K562 (cell line): ENCODE data around the gene C10orf95. TPM values are rescaled to one million over a fixed set of nuclear protein-coding genes. Genes with fewer than 3 reads are reported as not detected.

Experiments
- ERF ChIP-seq: fragments of 450-650 bp; formaldehyde crosslinking; IDR thresholded peaks from 2 replicates; pipeline ENCODE4 v1.4.0; 2020; ENCODE audit warnings: mild to moderate bottlenecking, mixed read lengths
- FOXJ2 ChIP-seq: fragments of 200-800 bp; sonication (Bioruptor generic); IDR thresholded peaks from 2 replicates; pipeline ENCODE4 v1.6.1; 2016; ENCODE audit warnings: missing genetic modification characterization, missing compliant biosample characterization
- GABPB2 ChIP-seq: fragments of 250-450 bp; sonication (Bioruptor Pico); conservative IDR thresholded peaks from 2 replicates; pipeline ENCODE4 v1.5.1; 2021; ENCODE audit warnings: mild to moderate bottlenecking
- KAT8 ChIP-seq: fragments of 450-650 bp; IDR thresholded peaks from 2 replicates; pipeline ENCODE4 v1.6.1; 2016; ENCODE audit warnings: low read depth, mild to moderate bottlenecking
- KDM2B ChIP-seq: fragments of 250-450 bp; sonication (Bioruptor Pico); IDR thresholded peaks from 2 replicates; pipeline ENCODE4 v1.8.0; 2021; ENCODE audit warnings: mild to moderate bottlenecking, moderate library complexity
- MED1 ChIP-seq: sonication (generic); formaldehyde crosslinking; IDR thresholded peaks from 2 replicates; pipeline ENCODE4 v1.8.1; 2023; ENCODE audit warnings: missing genetic modification reagents, borderline replicate concordance
- MTA3 ChIP-seq: fragments of 450-650 bp; formaldehyde crosslinking; IDR thresholded peaks from 2 replicates; pipeline ENCODE4 v1.6.1; 2017; ENCODE audit warnings: mild to moderate bottlenecking, borderline replicate concordance
- POLR2AphosphoS2 ChIP-seq: IDR thresholded peaks from 2 replicates; pipeline ENCODE4 v1.6.1; 2012; ENCODE audit warnings: low read length, improper control_type of control experiment
- RBFOX2 ChIP-seq: fragments of 200-400 bp; formaldehyde crosslinking; IDR thresholded peaks from 2 replicates; pipeline ENCODE4 v1.6.1; 2017; ENCODE audit warnings: low read depth, mild to moderate bottlenecking, low read length, moderate library complexity
- RNF2 ChIP-seq: sonication (generic); IDR thresholded peaks from 2 replicates; pipeline ENCODE4 v1.6.1; 2016
- SIN3A ChIP-seq, 2 experiments: fragments of 150-350 bp in 1 of 2; IDR thresholded peaks; 2 replicates each; pipeline ENCODE4 v1.6.1; 2011 to 2016; ENCODE audit warnings: borderline replicate concordance in 2 of 2, low read depth in 2 of 2, low read length in 2 of 2, mild to moderate bottlenecking in 2 of 2, moderate library complexity in 2 of 2; ENCODE audit not compliant: control insufficient read depth in 1 of 2
- SMAD1 ChIP-seq: fragments of 150-350 bp; IDR thresholded peaks from 2 replicates; pipeline ENCODE4 v1.6.1; 2014; ENCODE audit warnings: low read length, low read depth; ENCODE audit not compliant: partially characterized antibody
- ZNF143 ChIP-seq: sonication (generic); formaldehyde crosslinking; IDR thresholded peaks from 2 replicates; pipeline ENCODE4 v1.9.0; 2022; ENCODE audit warnings: mild to moderate bottlenecking, missing genetic modification reagents
- ZNF644 ChIP-seq: fragments of 200-800 bp; sonication (Bioruptor generic); IDR thresholded peaks from 2 replicates; pipeline ENCODE4 v1.6.1; 2016; ENCODE audit warnings: low read depth, missing genetic modification characterization, missing compliant biosample characterization
- ZNF766 ChIP-seq: fragments of 200-800 bp; sonication (Bioruptor generic); conservative IDR thresholded peaks from 2 replicates; pipeline ENCODE4 v1.6.1; 2016; ENCODE audit warnings: missing genetic modification characterization, missing compliant biosample characterization
- polyA plus RNA-seq, 8 experiments: library from polyadenylated mRNA; depleted of rRNA in 4 of 8; stranded (reverse) in 5 of 8; unstranded in 3 of 8; fragments of >200 nt; fragmentation: Nextera tagmentation in 2 of 8; fragmentation: Illumina TruSeq in 1 of 8; extraction: Ambion mirVana in 2 of 8; extraction: Trizol in 1 of 8; gene quantifications; 2 replicates each; pipeline versions ENCODE4 v1.2.1 to v1.2.3, GENCODE V29; 2011 to 2014; ENCODE audit warnings: inconsistent platforms in 1 of 8, missing spikeins in 1 of 8
- total RNA-seq, 7 experiments: library from RNA; depleted of rRNA in 6 of 7; stranded (reverse); fragments of >200 nt in 6 of 7; fragmentation: Illumina TruSeq in 2 of 7; extraction: Trizol in 2 of 7; gene quantifications; 2 replicates each; pipeline versions ENCODE4 v1.2.1 to v1.2.3, GENCODE V29; 2011 to 2021; ENCODE audit warnings: low replicate concordance in 1 of 7
- TF ChIP-seq, protein P1 (sequence below), 2 experiments: IDR thresholded peaks; 2 replicates each; pipeline ENCODE4 v1.6.1; 2011; ENCODE audit warnings: borderline replicate concordance in 1 of 2, control low read depth in 1 of 2, low read depth in 1 of 2, low read length in 1 of 2, mild to moderate bottlenecking in 1 of 2, mixed read lengths in 1 of 2, moderate library complexity in 1 of 2; ENCODE audit not compliant: insufficient read depth in 1 of 2, insufficient read length in 1 of 2, poor library complexity in 1 of 2, severe bottlenecking in 1 of 2; ENCODE audit errors: extremely low read depth in 1 of 2
- TF ChIP-seq, protein P2 (sequence below): fragments of 250-450 bp; sonication (Bioruptor Pico); IDR thresholded peaks from 2 replicates; pipeline ENCODE4 v1.8.0; 2022; ENCODE audit warnings: moderate library complexity, mild to moderate bottlenecking, inconsistent platforms
- TF ChIP-seq, protein P3 (sequence below): fragments of 450-650 bp; formaldehyde crosslinking; IDR thresholded peaks from 2 replicates; pipeline ENCODE4 v1.4.0; 2022; ENCODE audit warnings: mild to moderate bottlenecking, moderate library complexity
- TF ChIP-seq, protein P4 (sequence below): fragments of 450-650 bp; IDR thresholded peaks from 2 replicates; pipeline ENCODE4 v1.7.0; 2016; ENCODE audit warnings: borderline replicate concordance
- TF ChIP-seq, protein P5 (sequence below): fragments of 450-650 bp; IDR thresholded peaks from 2 replicates; pipeline ENCODE4 v1.6.1; 2017; ENCODE audit warnings: antibody characterized with exemption

C10orf95 gene
- total and polyA plus RNA-seq, 9 of the 15 experiments (the other 6 are each of a cell fraction or from before 2014, with no cell fraction given) = 0.03 to 0.41 (median 0.17) TPM; not detected in 1

DNA sequence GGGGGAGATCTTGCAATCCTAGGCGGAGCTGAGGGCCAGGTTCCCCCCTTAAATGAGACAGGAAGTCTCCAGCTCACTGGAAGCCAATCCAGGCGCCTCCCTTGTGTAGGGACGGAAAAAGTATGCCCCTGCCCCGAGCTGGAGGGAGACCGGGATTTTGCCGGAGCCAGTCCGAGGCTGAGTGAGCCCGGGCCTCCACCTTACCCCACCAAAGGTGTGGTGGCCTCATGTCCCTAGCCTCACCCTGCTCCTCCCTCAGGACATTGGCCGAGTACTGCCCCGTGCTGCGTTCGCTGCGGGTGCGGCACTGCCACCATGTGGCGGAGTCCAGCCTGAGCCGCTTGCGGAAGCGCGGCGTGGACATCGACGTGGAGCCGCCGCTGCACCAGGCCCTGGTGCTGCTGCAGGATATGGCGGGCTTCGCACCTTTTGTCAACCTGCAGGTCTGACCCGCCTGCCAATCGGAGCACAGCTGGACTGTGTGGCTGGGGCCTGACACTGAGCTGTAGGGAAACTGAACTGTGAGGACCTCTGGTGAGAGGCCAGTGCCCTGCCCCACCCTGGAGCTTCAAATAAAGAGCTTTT is 28.7 kb downstream of the C10orf95 start (continued):
- TF ChIP-seq, protein P1, sequence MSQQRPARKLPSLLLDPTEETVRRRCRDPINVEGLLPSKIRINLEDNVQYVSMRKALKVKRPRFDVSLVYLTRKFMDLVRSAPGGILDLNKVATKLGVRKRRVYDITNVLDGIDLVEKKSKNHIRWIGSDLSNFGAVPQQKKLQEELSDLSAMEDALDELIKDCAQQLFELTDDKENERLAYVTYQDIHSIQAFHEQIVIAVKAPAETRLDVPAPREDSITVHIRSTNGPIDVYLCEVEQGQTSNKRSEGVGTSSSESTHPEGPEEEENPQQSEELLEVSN (IDR thresholded peaks at IDR 0.05; ENCODE audit: borderline replicate concordance in 1 of 2, extremely low read depth in 1 of 2, insufficient read depth in 1 of 2, insufficient read length in 1 of 2, low read depth in 1 of 2, low read length in 1 of 2, poor library complexity in 1 of 2, severe bottlenecking in 1 of 2) = peak; percentile 93 to 95
- TF ChIP-seq, protein P2, sequence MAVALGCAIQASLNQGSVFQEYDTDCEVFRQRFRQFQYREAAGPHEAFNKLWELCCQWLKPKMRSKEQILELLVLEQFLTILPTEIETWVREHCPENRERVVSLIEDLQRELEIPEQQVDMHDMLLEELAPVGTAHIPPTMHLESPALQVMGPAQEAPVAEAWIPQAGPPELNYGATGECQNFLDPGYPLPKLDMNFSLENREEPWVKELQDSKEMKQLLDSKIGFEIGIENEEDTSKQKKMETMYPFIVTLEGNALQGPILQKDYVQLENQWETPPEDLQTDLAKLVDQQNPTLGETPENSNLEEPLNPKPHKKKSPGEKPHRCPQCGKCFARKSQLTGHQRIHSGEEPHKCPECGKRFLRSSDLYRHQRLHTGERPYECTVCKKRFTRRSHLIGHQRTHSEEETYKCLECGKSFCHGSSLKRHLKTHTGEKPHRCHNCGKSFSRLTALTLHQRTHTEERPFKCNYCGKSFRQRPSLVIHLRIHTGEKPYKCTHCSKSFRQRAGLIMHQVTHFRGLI (CRISPR knock-in tag) = no peak
- no peak for TF ChIP-seq FOXJ2 (tag)
- no peak for TF ChIP-seq GABPB2
- peak; percentile 72; the same call in 1 of the 2 replicates for TF ChIP-seq RNF2
- TF ChIP-seq ERF (CRISPR knock-in tag) = no peak
- TF ChIP-seq, protein P3, sequence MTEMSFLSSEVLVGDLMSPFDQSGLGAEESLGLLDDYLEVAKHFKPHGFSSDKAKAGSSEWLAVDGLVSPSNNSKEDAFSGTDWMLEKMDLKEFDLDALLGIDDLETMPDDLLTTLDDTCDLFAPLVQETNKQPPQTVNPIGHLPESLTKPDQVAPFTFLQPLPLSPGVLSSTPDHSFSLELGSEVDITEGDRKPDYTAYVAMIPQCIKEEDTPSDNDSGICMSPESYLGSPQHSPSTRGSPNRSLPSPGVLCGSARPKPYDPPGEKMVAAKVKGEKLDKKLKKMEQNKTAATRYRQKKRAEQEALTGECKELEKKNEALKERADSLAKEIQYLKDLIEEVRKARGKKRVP = no peak
- no peak for TF ChIP-seq KAT8
- peak; percentile 71; the same call in 1 of the 2 replicates for TF ChIP-seq MTA3
- peak; percentile 56 for TF ChIP-seq SMAD1
- 0 out of 2 replicates have a peak, but pooled peaks have one; percentile 25 for TF ChIP-seq ZNF766 (CRISPR knock-in tag)
- TF ChIP-seq RBFOX2 = peak; percentile 72
- TF ChIP-seq, protein P4, sequence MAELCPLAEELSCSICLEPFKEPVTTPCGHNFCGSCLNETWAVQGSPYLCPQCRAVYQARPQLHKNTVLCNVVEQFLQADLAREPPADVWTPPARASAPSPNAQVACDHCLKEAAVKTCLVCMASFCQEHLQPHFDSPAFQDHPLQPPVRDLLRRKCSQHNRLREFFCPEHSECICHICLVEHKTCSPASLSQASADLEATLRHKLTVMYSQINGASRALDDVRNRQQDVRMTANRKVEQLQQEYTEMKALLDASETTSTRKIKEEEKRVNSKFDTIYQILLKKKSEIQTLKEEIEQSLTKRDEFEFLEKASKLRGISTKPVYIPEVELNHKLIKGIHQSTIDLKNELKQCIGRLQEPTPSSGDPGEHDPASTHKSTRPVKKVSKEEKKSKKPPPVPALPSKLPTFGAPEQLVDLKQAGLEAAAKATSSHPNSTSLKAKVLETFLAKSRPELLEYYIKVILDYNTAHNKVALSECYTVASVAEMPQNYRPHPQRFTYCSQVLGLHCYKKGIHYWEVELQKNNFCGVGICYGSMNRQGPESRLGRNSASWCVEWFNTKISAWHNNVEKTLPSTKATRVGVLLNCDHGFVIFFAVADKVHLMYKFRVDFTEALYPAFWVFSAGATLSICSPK = 0 out of 2 replicates have a peak, but pooled peaks have one; percentile 24
- 0 out of 2 replicates have a peak, but pooled peaks have one; percentile 52 for TF ChIP-seq ZNF644 (tag)
- 0 out of 2 replicates have a peak, but pooled peaks have one; percentile 22 for TF ChIP-seq KDM2B (CRISPR knock-in tag)
- peak in 1 of 2 experiments; percentile 66; a peak in 1 of 4 replicates for TF ChIP-seq SIN3A (IDR thresholded peaks at IDR 0.05; ENCODE audit: borderline replicate concordance in 2 of 2, control insufficient read depth in 1 of 2, low read depth in 2 of 2, low read length in 2 of 2)
- TF ChIP-seq POLR2AphosphoS2 = 0 out of 2 replicates have a peak, but pooled peaks have one; percentile 51
- TF ChIP-seq, protein P5, sequence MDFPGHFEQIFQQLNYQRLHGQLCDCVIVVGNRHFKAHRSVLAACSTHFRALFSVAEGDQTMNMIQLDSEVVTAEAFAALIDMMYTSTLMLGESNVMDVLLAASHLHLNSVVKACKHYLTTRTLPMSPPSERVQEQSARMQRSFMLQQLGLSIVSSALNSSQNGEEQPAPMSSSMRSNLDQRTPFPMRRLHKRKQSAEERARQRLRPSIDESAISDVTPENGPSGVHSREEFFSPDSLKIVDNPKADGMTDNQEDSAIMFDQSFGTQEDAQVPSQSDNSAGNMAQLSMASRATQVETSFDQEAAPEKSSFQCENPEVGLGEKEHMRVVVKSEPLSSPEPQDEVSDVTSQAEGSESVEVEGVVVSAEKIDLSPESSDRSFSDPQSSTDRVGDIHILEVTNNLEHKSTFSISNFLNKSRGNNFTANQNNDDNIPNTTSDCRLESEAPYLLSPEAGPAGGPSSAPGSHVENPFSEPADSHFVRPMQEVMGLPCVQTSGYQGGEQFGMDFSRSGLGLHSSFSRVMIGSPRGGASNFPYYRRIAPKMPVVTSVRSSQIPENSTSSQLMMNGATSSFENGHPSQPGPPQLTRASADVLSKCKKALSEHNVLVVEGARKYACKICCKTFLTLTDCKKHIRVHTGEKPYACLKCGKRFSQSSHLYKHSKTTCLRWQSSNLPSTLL = no peak
- no peak for TF ChIP-seq MED1 (CRISPR knock-in tag)
- peak; percentile 5; the same call in 1 of the 2 replicates for TF ChIP-seq ZNF143
